ENCODE data around the gene LSS. TPM values are rescaled to one million over a fixed set of nuclear protein-coding genes. Genes with fewer than 3 reads are reported as not detected.

LSS gene
- total and polyA plus RNA-seq, 2 experiments from 2014 or later = 55.0 to 237 TPM

- TF ChIP-seq, protein P1, sequence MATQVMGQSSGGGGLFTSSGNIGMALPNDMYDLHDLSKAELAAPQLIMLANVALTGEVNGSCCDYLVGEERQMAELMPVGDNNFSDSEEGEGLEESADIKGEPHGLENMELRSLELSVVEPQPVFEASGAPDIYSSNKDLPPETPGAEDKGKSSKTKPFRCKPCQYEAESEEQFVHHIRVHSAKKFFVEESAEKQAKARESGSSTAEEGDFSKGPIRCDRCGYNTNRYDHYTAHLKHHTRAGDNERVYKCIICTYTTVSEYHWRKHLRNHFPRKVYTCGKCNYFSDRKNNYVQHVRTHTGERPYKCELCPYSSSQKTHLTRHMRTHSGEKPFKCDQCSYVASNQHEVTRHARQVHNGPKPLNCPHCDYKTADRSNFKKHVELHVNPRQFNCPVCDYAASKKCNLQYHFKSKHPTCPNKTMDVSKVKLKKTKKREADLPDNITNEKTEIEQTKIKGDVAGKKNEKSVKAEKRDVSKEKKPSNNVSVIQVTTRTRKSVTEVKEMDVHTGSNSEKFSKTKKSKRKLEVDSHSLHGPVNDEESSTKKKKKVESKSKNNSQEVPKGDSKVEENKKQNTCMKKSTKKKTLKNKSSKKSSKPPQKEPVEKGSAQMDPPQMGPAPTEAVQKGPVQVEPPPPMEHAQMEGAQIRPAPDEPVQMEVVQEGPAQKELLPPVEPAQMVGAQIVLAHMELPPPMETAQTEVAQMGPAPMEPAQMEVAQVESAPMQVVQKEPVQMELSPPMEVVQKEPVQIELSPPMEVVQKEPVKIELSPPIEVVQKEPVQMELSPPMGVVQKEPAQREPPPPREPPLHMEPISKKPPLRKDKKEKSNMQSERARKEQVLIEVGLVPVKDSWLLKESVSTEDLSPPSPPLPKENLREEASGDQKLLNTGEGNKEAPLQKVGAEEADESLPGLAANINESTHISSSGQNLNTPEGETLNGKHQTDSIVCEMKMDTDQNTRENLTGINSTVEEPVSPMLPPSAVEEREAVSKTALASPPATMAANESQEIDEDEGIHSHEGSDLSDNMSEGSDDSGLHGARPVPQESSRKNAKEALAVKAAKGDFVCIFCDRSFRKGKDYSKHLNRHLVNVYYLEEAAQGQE (IDR thresholded peaks at IDR 0.05; ENCODE audit: unreplicated experiment) = no peak
Measured at GRCh38 chr21:46144464-46145070, 84.0 kb downstream of the LSS start (continued).

- Mint-ChIP-seq H3K36me3 (ENCODE audit: low read depth) (peaks cover 17% of the 10 kb centered on the region), H3K9me3 (peaks cover 4% of the 10 kb centered on the region; the same call in 2 of the 3 replicates), H3K27ac (no peak overlapping the region), H3K27me3 (ENCODE audit: insufficient read depth, low read depth, poor library complexity) (peaks cover 9% of the 10 kb centered on the region), H3K4me1 (peaks cover 8% of the 10 kb centered on the region), H3K4me3 (no peak overlapping the region)
- H3F3A ChIP-seq (replicated peaks; ENCODE audit: low read depth) = 0 out of 2 replicates have a peak, but pooled peaks cover 3% of the 10 kb centered on the region
- H3K36me3 ChIP-seq (ENCODE audit: insufficient read depth) = no peaks in the 10 kb centered on the region
- no peaks in the 10 kb centered on the region for H3K4me1 ChIP-seq (ENCODE audit: insufficient read depth)
- H3K9me2 ChIP-seq (ENCODE audit: insufficient read depth) = no peaks in the 10 kb centered on the region
- no peaks in the 10 kb centered on the region for H3K27me3 ChIP-seq (ENCODE audit: insufficient read depth)
- H2AFZ ChIP-seq = no peak overlapping the region
- no peak overlapping the region for H3K27ac ChIP-seq (ENCODE audit: low read depth)
- H4K20me1 ChIP-seq (replicated peaks; ENCODE audit: insufficient read depth) = no peaks in the 10 kb centered on the region
- DNase-seq (ENCODE audit: low spot score) (no peak), ATAC-seq (no peak)
- H3K4me3 ChIP-seq = no peak overlapping the region
- no peak overlapping the region for H3K4me2 ChIP-seq
- H3K79me2 ChIP-seq (replicated peaks; ENCODE audit: insufficient read depth) = no peaks in the 10 kb centered on the region
- no peak for TF ChIP-seq CTCF (conservative IDR thresholded peaks at IDR 0.05; ENCODE audit: low read depth in 2 of 2)
- no peak for TF ChIP-seq EZH2phosphoT487 (IDR thresholded peaks at IDR 0.05; ENCODE audit: unreplicated experiment)
- TF ChIP-seq JUNB (IDR thresholded peaks at IDR 0.05; ENCODE audit: unreplicated experiment) = no peak
- TF ChIP-seq ETS1 (IDR thresholded peaks at IDR 0.05) = no peak
- no peak for TF ChIP-seq EZH2 (IDR thresholded peaks at IDR 0.05; ENCODE audit: low read depth, unreplicated experiment)
- no peak for TF ChIP-seq NANOG (IDR thresholded peaks at IDR 0.05; ENCODE audit: borderline replicate concordance)
- no peak for TF ChIP-seq ZNF114 (CRISPR knock-in tag; IDR thresholded peaks at IDR 0.05)
- TF ChIP-seq, protein P2, sequence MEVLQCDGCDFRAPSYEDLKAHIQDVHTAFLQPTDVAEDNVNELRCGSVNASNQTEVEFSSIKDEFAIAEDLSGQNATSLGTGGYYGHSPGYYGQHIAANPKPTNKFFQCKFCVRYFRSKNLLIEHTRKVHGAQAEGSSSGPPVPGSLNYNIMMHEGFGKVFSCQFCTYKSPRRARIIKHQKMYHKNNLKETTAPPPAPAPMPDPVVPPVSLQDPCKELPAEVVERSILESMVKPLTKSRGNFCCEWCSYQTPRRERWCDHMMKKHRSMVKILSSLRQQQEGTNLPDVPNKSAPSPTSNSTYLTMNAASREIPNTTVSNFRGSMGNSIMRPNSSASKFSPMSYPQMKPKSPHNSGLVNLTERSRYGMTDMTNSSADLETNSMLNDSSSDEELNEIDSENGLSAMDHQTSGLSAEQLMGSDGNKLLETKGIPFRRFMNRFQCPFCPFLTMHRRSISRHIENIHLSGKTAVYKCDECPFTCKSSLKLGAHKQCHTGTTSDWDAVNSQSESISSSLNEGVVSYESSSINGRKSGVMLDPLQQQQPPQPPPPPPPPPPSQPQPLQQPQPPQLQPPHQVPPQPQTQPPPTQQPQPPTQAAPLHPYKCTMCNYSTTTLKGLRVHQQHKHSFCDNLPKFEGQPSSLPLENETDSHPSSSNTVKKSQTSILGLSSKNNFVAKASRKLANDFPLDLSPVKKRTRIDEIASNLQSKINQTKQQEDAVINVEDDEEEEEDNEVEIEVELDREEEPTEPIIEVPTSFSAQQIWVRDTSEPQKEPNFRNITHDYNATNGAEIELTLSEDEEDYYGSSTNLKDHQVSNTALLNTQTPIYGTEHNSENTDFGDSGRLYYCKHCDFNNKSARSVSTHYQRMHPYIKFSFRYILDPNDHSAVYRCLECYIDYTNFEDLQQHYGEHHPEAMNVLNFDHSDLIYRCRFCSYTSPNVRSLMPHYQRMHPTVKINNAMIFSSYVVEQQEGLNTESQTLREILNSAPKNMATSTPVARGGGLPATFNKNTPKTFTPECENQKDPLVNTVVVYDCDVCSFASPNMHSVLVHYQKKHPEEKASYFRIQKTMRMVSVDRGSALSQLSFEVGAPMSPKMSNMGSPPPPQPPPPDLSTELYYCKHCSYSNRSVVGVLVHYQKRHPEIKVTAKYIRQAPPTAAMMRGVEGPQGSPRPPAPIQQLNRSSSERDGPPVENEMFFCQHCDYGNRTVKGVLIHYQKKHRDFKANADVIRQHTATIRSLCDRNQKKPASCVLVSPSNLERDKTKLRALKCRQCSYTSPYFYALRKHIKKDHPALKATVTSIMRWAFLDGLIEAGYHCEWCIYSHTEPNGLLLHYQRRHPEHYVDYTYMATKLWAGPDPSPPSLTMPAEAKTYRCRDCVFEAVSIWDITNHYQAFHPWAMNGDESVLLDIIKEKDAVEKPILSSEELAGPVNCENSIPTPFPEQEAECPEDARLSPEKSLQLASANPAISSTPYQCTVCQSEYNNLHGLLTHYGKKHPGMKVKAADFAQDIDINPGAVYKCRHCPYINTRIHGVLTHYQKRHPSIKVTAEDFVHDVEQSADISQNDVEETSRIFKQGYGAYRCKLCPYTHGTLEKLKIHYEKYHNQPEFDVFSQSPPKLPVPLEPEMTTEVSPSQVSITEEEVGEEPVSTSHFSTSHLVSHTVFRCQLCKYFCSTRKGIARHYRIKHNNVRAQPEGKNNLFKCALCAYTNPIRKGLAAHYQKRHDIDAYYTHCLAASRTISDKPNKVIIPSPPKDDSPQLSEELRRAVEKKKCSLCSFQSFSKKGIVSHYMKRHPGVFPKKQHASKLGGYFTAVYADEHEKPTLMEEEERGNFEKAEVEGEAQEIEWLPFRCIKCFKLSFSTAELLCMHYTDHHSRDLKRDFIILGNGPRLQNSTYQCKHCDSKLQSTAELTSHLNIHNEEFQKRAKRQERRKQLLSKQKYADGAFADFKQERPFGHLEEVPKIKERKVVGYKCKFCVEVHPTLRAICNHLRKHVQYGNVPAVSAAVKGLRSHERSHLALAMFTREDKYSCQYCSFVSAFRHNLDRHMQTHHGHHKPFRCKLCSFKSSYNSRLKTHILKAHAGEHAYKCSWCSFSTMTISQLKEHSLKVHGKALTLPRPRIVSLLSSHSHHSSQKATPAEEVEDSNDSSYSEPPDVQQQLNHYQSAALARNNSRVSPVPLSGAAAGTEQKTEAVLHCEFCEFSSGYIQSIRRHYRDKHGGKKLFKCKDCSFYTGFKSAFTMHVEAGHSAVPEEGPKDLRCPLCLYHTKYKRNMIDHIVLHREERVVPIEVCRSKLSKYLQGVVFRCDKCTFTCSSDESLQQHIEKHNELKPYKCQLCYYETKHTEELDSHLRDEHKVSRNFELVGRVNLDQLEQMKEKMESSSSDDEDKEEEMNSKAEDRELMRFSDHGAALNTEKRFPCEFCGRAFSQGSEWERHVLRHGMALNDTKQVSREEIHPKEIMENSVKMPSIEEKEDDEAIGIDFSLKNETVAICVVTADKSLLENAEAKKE (CRISPR knock-in tag; IDR thresholded peaks at IDR 0.05) = no peak
- TF ChIP-seq ZNF331 (CRISPR knock-in tag; IDR thresholded peaks at IDR 0.05; ENCODE audit: low read depth) = no peak
- TF ChIP-seq POLR2AphosphoS5 (IDR thresholded peaks at IDR 0.05; ENCODE audit: low read depth) = no peak
Measured at GRCh38 chr21:46142582-46143473, 85.7 kb downstream of the LSS start.
